ENCODE data around the gene PRICKLE2.

PRICKLE2 gene

GRCh38 chr3:64218329-64218728, 6.9 kb downstream of the PRICKLE2 start:
- no peak for DNase-seq

GRCh38 chr3:64216274-64217147, 8.8 kb downstream of the PRICKLE2 start:
- DNase-seq: no peak

GRCh38 chr3:64215559-64215958, 9.7 kb downstream of the PRICKLE2 start:
- DNase-seq: no peak

DNA sequence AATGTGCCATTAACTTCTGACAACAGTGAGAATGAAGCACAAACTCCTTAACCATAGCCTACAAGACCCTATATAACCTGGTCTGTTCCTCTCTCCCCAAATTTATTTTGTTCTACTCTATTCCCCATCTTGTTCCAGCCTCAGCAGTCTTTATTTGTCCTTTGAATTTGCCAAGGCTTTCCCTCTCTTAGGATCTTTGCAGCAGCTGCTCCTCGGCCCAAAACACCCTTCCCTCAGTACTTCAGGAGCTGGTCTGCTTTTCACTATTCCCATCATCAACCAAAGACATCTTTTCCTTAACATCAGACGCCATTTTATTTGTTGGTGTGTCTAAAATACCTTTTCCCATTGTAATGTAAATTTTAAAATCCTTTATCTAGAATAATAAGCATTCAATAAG, 10.2 kb downstream of the PRICKLE2 start:
- no peak for DNase-seq

GRCh38 chr3:64214381-64215018, 10.8 kb downstream of the PRICKLE2 start:
- DNase-seq: no peak

DNA sequence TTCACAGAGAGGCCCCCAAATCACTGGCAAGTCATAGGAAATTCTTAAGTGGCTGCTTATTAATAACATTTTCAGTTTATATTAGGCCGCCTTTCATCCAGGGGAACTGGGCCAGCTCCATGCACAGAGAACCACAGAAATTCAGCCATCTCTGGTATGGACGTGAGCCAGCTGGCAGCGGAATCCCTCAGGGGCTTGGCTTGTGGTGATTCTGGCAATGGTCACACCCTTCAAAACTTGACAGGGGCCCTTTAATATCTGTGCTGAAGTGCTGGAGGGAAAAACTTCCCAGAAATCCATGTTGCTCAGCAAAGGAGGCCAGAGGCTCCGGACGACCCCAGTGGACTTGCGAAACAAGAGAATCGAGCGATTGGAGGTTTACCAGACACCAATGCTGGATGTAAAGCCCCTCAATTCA, 11.3 kb downstream of the PRICKLE2 start:
- DNase-seq: no peak

DNA sequence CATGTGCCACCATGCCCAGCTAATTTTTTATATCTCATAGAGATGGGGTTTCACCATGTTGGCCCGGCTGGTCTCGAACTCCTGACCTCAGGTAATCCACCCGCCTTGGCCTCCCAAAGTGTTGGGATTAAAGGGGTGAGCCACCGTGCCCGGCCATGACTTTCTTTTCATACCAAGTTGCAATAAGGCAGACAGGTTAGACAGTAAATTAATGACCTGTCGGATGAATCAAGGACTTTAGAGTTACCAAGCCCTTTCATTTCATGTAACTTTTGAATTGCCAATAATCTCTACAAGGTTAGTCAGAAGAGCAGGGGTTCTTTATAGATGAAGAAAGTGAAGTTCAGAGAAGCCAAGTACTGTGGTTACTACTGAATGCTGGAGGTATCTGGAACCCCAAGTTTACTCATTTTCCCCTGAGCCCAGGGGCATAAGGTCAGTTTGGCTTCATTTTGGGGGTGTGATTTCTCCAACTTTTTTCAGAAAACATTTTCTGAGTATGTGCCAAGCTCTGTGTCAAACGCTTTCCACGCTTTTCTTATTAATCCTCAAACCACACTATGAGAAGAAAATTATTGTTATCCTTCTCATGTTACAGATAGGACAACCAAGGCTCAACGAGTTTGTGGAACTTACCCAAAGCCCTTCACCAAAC, 11.9 kb downstream of the PRICKLE2 start:
- DNase-seq: no peak

DNA sequence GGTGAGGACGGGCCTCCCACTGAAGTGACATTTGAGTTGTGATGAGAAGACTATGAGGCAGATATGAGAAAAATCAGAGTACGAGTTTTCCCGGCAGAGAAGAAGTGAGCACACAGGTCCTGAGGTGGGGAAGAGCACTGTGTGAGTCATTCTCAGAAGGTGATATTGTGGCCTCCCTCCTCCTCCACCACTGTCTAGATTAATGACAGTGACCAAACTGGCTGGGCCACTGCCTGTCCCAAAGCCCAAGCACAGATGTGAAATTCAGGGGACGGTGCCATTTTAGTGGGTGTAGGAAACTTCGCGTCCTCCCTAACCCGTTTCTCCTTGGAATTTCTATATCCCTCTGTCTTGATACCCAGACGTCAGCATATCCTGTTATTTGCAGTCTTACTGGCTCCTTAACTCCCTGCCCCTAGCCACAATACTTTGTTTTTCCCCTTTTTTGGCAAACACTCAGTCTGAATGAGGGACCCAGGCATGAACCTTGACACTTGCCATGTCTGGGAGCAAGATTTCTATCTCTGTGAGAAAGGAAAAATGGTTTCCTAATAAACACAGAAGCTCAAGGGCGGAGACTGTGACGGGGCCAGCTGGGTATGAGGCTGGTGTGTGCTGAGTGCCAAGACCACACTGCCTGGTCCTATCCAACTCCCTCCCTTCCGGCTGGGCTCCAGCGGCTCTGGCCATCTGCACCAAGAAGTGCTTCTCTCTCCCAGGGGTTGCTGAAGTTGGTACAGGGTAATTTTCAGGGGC, 15.2 kb downstream of the PRICKLE2 start:
- no peak for DNase-seq

GRCh38 chr3:64207289-64208080, 17.8 kb downstream of the PRICKLE2 start:
- DNase-seq: no peak

- DNase-seq: no peak
These were observed 21.0 kb downstream of the PRICKLE2 start for GRCh38 chr3:64203969-64204908.

DNA sequence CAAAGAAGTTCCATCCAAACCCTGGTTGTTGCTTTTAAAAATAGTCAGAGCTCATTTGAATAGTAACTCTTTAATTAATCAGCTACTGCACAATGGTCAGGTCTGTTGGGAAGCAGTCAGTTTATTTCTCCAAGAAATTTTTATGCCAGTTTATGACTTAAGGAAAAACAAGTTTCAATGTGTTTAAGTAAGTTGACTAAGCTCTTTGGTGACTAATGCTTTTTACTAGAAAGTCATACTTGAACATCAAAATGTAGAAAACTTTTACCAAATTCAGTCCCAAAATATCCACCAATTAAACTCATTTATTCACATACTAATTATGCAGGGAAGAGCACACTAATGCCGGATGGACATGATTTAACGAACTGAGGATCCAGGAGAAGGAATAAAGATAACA, 22.1 kb downstream of the PRICKLE2 start:
- no peak for DNase-seq

DNA sequence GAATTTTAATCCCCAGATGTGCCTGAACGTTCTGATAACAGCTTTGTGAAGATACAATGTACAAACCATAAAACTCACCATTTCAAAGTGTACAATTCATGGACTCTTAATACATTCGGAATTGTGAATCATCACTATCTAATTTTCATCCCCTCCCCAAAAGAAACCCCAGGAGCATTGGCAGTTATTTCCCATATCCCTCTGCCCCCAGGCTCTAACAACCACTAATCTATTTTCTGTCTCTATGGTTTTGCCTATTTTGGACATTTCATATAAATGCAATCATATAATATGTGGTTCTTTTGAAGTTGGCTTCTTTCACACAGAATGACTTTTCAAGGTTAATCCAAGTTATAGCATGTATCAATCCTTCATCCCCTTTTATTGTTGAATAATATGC, 25.3 kb downstream of the PRICKLE2 start:
- DNase-seq: no peak

DNA sequence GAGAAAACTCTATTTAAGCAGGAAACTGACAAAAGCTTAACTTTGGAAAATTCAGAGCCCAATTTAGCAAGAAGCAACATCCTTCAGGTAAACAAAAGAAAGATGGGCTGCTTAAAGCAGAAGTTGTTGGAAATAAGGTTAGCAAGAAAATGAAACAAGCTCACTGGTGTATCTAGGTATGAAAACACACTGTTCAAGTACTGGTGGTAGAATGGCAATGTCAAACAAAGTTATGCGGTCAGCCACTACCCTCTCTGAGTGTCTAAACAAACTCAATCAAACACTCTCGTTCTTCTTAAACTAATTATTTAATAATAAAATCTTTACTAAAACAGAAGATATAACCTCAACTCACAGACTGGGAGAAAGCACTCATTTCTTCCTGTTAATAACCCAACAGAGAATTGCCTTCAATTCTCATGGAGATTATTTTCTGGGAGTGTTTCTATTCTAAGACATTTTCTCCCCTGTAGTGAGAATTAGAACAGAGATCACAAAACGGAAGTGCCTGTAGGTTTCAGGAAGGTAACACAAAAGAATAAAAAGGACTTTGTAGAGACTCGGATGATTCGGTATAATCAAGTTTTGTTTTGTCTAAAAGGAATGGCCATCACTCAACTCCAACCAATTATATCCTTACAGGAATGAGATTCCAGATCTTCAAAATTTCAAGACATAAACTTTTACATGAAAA, 28.9 kb downstream of the PRICKLE2 start:
- DNase-seq: no peak

- DNase-seq: no peak
These were observed 29.5 kb downstream of the PRICKLE2 start for GRCh38 chr3:64195789-64196188.

DNA sequence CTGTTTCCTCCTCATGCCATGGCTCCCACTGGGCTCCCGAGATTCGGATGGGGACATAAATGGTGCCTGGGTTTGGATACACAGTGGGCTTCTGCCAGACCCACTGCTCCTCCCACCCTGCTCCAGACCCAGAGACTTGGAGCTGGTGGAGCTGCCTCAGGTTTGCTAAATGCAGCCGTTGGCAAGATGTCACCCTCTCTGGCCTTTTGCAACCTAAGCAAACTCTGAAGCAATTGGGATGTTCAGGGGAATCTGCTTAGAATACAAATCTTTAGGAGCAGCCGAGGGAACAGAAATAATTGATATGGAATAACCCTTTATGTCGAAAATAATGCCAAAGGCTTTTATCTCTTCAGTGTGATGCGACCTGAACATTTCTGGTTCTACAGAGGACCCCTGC, 33.4 kb downstream of the PRICKLE2 start:
- no peak for DNase-seq

DNA sequence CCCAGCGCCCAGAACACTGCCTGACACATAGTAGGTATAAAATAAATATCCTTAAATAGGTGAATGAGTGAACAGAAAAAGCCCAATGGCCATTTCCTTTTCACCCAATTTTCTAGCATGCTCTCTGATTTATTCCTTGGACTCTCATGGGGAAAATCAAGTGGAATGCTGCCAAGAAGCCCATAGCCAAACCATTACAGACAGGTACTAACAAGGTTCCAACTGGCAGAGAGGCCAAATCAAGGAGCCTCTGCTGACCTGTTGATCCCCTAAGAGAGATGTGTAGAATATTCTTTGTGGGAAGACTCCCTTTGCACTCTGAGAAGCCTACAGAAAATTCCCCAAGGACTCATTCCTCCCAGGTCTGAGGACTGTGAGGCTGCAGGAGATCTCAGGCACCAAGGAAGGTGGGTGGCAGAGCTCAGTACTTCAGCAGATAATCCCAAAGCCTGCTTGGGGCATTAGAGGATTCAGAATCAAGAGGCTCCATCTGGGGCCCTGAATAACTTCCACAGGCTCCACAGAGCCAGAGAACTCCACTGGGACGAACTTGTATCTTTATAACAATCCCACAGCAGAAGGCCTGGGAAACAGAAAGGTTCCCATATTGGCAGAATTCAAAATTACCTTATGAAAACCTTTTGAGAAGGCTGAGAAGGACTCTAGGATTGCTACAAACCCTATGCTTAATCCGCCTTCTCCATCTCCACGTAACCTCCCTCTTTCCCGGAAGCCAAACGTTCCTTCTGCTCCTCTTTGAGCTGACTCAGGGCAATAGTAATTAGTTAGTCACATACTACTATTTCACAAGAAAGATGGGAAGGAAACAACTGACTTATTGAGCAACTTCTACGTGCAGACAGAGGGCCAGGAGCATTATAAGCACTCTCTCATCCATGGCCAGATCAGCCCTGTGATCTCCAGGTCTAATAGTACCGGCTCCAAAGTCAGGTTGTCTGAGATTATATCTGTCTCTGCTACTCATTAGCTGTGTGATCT, 34.5 kb downstream of the PRICKLE2 start:
- DNase-seq: no peak

GRCh38 chr3:64188810-64189560, 36.3 kb downstream of the PRICKLE2 start:
- DNase-seq: no peak
